BE2C (cell line): ENCODE results near the gene C12orf75.

Experiments
- DNase-seq: peaks from one replicate; pipeline ENCODE4 v3.0.0-alpha.2; 2020
- H3K27me3 ChIP-seq: fragments of 250-450 bp; sonication (Bioruptor Pico); 2 replicates; pipeline ENCODE4 v1.5.1; 2020; ENCODE audit warnings: mild to moderate bottlenecking
- H3K36me3 ChIP-seq: fragments of 250-450 bp; sonication (Bioruptor Pico); 2 replicates; pipeline ENCODE4 v1.5.1; 2020; ENCODE audit warnings: mild to moderate bottlenecking
- H3K4me1 ChIP-seq: fragments of 250-450 bp; sonication (Bioruptor Pico); 2 replicates; pipeline ENCODE4 v1.5.1; 2020
- H3K4me3 ChIP-seq: 2 replicates; pipeline ENCODE4 v1.5.1; 2011; ENCODE audit warnings: low read depth, low read length
- H3K9me3 ChIP-seq: fragments of 250-450 bp; sonication (Bioruptor Pico); 2 replicates; pipeline ENCODE4 v1.5.1; 2020
- TF ChIP-seq, protein P1 (sequence below): IDR thresholded peaks from 2 replicates; pipeline ENCODE4 v1.5.1; 2012; ENCODE audit warnings: mild to moderate bottlenecking, low read depth, low read length

Gene C12orf75

DNA sequence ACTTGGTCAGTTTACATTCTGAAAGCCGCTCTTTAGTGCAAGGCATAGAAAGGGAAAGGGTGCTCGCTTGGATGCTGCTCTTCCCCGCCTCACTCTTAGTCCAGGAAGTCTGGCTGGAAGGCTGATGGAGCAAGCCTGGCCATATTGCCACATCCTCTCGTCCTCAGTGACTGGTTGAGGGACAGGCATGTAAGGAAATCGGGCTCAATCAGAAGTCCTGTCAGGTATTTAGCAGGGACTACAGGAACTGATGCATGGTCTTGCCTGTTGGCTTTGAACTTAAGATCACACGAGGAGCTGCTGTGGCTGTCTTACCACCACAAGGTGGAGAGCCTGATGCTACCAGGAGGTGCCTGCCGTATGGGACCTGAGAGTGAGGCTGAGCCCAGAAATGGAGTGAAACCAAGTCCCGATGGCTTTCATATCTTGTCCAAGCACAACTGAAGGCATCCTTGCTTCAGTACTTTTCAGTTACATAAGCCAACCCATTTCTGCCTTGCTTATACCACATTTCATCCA, 10.7 kb upstream of the C12orf75 start:
- no peaks in the 10 kb centered on the region for H3K36me3 ChIP-seq
- DNase-seq: no peak
- no peaks in the 10 kb centered on the region for H3K4me1 ChIP-seq

DNA sequence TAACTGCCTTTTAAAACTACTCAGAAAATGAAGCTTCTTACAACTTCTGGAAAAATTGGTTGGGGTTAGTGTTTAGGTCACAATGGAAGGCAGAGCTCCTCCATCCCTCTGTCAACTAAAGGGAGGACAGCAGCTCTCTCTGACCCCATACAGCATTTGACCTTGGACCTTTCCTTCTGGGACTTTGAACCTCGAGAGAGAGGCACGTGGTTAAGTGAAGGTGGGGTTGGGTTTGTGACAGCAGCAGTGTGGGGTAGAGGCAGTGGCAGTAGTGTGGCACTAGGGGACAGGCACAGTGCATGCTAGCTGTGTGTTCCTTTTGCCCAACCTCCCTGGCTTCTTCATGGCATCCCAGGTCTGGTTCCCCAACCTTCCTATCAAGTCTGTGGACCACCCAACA, 9.4 kb upstream of the C12orf75 start:
- TF ChIP-seq, protein P1, sequence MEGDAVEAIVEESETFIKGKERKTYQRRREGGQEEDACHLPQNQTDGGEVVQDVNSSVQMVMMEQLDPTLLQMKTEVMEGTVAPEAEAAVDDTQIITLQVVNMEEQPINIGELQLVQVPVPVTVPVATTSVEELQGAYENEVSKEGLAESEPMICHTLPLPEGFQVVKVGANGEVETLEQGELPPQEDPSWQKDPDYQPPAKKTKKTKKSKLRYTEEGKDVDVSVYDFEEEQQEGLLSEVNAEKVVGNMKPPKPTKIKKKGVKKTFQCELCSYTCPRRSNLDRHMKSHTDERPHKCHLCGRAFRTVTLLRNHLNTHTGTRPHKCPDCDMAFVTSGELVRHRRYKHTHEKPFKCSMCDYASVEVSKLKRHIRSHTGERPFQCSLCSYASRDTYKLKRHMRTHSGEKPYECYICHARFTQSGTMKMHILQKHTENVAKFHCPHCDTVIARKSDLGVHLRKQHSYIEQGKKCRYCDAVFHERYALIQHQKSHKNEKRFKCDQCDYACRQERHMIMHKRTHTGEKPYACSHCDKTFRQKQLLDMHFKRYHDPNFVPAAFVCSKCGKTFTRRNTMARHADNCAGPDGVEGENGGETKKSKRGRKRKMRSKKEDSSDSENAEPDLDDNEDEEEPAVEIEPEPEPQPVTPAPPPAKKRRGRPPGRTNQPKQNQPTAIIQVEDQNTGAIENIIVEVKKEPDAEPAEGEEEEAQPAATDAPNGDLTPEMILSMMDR: no peak

More for the DNA sequence above, 10.7 kb upstream of the C12orf75 start:
- Histone ChIP-seq H3K4me3 (no peak overlapping the region), H3K27me3 (no peaks in the 10 kb centered on the region), H3K9me3 (no peaks in the 10 kb centered on the region)
- TF ChIP-seq, protein P1: no peak

DNA sequence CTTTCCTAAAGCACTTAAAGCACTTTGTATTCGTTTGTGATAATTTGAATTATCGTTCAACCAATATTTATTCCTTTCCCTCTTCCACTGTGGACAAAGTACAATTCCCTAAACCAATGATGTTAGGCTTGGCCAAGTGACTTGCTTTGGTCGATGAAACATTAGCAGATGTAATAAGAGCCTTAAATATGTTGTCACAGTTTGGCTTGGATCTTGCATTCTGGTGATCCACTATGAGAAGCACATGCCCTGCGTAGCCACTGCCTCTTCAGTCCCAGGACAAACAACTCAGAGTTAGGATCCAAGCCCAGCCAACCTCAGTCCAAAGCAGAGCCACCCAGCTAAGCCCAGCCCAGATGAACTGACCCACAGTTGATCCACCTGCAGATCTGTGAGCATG, 8.4 kb upstream of the C12orf75 start:
- Histone ChIP-seq H3K4me3 (no peak overlapping the region), H3K9me3 (no peaks in the 10 kb centered on the region), H3K27me3 (no peaks in the 10 kb centered on the region), H3K36me3 (no peaks in the 10 kb centered on the region), H3K4me1 (no peaks in the 10 kb centered on the region)
- no peak for DNase-seq
- TF ChIP-seq, protein P1: no peak

More for the DNA sequence above, 9.4 kb upstream of the C12orf75 start:
- DNase-seq: no peak
- Histone ChIP-seq H3K27me3 (no peaks in the 10 kb centered on the region), H3K4me1 (no peaks in the 10 kb centered on the region), H3K9me3 (no peaks in the 10 kb centered on the region), H3K4me3 (no peak overlapping the region), H3K36me3 (no peaks in the 10 kb centered on the region)

DNA sequence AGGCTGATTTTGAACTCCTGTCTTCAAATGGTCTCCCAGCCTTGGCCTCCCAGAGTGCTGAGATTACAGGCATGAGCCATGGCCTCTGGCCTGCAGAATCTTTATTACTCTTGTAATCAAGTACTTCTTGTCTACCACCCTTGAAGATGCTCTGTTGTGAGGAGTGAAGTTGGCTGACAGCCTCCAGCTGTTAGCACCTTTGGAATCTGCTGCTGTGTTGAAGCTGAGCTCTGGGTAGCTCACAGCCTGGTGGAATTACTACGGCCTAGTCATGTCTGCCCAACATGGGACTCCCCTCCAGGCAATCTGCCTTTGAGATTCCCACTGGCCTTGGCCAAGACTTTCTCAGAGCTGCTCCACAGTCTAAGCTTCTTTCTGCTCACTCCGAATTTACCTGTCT, 5.8 kb upstream of the C12orf75 start:
- no peaks in the 10 kb centered on the region for H3K4me1 ChIP-seq
- DNase-seq: no peak

DNA sequence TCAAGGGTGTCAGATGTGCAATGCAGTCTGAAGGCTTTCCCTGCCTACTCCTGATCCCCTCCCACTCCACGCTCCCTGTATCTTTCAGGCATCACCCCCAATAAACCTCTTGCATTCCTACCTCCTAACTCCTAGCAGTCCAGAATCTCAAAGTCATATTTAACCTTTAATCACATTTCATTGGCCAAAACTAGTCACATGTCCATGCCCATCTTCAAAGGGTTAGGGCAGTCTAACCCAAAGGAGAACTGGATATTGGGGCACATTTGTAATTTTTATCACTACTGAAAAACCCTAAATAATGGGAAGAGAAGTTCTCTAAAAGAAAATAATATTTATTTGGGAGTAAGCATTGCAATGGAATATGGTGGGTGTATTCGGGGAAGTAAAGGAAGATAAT, 5.4 kb upstream of the C12orf75 start:
- H3K36me3 ChIP-seq: no peaks in the 10 kb centered on the region
- no peak for DNase-seq
- no peaks in the 10 kb centered on the region for H3K9me3 ChIP-seq
- no peaks in the 10 kb centered on the region for H3K4me1 ChIP-seq
- no peak overlapping the region for H3K4me3 ChIP-seq
- TF ChIP-seq, protein P1: no peak
- no peaks in the 10 kb centered on the region for H3K27me3 ChIP-seq

More for the DNA sequence above, 5.8 kb upstream of the C12orf75 start:
- Histone ChIP-seq H3K4me3 (no peak overlapping the region), H3K9me3 (no peaks in the 10 kb centered on the region), H3K36me3 (no peaks in the 10 kb centered on the region), H3K27me3 (no peaks in the 10 kb centered on the region)
- TF ChIP-seq, protein P1: no peak

DNA sequence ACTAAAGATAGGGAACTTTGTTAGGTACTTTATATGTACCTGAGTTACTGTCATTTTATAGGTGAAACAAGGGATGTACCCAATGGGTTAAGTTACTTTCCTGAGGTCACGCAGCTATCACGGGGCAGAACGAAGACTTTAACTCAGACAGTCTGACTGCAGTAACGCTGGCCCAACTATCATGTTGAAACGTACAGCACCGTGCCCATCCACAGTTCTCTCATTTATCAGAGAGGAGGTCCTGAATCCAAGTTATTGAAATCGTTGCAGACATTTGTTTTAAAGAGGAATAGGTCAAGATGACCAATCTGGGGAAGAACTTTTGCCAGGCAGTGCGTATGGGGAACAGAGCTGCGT, 587 bp upstream of the C12orf75 start:
- TF ChIP-seq, protein P1: no peak
- DNase-seq: no peak
- H3K36me3 ChIP-seq: no peaks in the 10 kb centered on the region
- H3K27me3 ChIP-seq: peaks cover 12% of the 10 kb centered on the region
- H3K4me1 ChIP-seq: no peaks in the 10 kb centered on the region
- no peaks in the 10 kb centered on the region for H3K9me3 ChIP-seq
- H3K4me3 ChIP-seq: peak overlapping the region; percentile 60
